Lung (tissue), 12 donors: ENCODE measurements around the gene BTF3L4. TPM values are rescaled to one million over a fixed set of nuclear protein-coding genes. Genes with fewer than 3 reads are reported as not detected.

Source experiments
- ATAC-seq: fragments of 200-7000 bp; cut with Tn5 transposase; one replicate; pipeline ENCODE4 v1.9.1; 2020; ENCODE audit warnings: moderate number of reproducible peaks; ENCODE audit not compliant: insufficient read depth, low FRiP score
- DNase-seq, 3 donors: peaks; one replicate each; pipeline ENCODE4 v3.0.0-alpha.2; 2013 to 2017
- H3K27ac ChIP-seq, 2 donors: one replicate each; pipeline ENCODE4 v1.5.1; 2013; ENCODE audit warnings: mild to moderate bottlenecking in 2 of 2, moderate library complexity in 2 of 2, control low read depth in 1 of 2, inconsistent platforms in 1 of 2, low read depth in 1 of 2, low read length in 1 of 2
- H3K27me3 ChIP-seq, 3 donors: one replicate each; pipeline ENCODE4 v1.5.1; 2013; ENCODE audit warnings: low read length in 2 of 3; ENCODE audit not compliant: control insufficient read depth in 3 of 3, insufficient read depth in 3 of 3
- H3K36me3 ChIP-seq, 4 donors: one replicate each; pipeline ENCODE4 v1.5.1; 2013; ENCODE audit warnings: low read length in 4 of 4, mild to moderate bottlenecking in 1 of 4, moderate library complexity in 1 of 4; ENCODE audit not compliant: control insufficient read depth in 4 of 4, insufficient read depth in 4 of 4
- H3K4me1 ChIP-seq, 5 donors: one replicate each; pipeline ENCODE4 v1.5.1; 2013; ENCODE audit warnings: low read length in 5 of 5, mild to moderate bottlenecking in 2 of 5, moderate library complexity in 1 of 5; ENCODE audit not compliant: control insufficient read depth in 5 of 5, insufficient read depth in 5 of 5
- H3K4me3 ChIP-seq: one replicate; pipeline ENCODE4 v1.5.1; 2013; ENCODE audit warnings: mild to moderate bottlenecking, control low read depth, moderate library complexity
- H3K9ac ChIP-seq, 2 donors: one replicate each; pipeline ENCODE4 v1.5.1; 2013; ENCODE audit warnings: low read length in 2 of 2, control low read depth in 1 of 2; ENCODE audit not compliant: insufficient read depth in 1 of 2
- H3K9me3 ChIP-seq, 4 donors: one replicate each; pipeline ENCODE4 v1.5.1; 2013; ENCODE audit warnings: low read length in 3 of 4, mild to moderate bottlenecking in 1 of 4, moderate library complexity in 1 of 4; ENCODE audit not compliant: control insufficient read depth in 4 of 4, insufficient read depth in 3 of 4
- CTCF ChIP-seq: IDR thresholded peaks from 2 replicates; pipeline ENCODE4 v1.5.1; 2012; ENCODE audit warnings: mild to moderate bottlenecking; ENCODE audit errors: control extremely low read depth, extremely low read depth
- WGBS, 2 donors: extraction: QIAGEN DNeasy Blood & Tissue Kit; methylation state at CpG; one replicate each; pipeline ENCODE4 v1.1.7; 2013; 5-methylcytosine and 5-hydroxymethylcytosine counted together
- polyA plus RNA-seq, 2 donors: library from polyadenylated mRNA; stranded (reverse); fragments of 200-250 nt; gene quantifications; one replicate each; pipeline ENCODE4 v1.2.1, GENCODE V29; 2013
- total RNA-seq, 2 donors: library from RNA; depleted of rRNA in 1 of 2; stranded (reverse); fragments of >200 nt in 1 of 2; gene quantifications; one replicate each; pipeline ENCODE4 v1.2.1, GENCODE V29; 2014 to 2021
- donor health status: control.
- donor health status: control.
- donor health status: Bipolar disorder and iron deficiency.
- donor health status: healthy.
- donor health status: DM: yes; HTN: yes; CAD: no.

Gene BTF3L4
- total and polyA plus RNA-seq, 4 donors, result 40.1 to 47.7 (median 41.1) TPM

GRCh38 chr1:52034050-52034384 lies 22.1 kb upstream of the BTF3L4 start:
- peaks cover 3 to 11% (median 4%) of the 10 kb centered on the region in 4 donors for H3K36me3 ChIP-seq
- H3K27me3 ChIP-seq, result no peaks in the 10 kb centered on the region
- no peak for TF ChIP-seq CTCF
- H3K27ac ChIP-seq, result peak overlapping the region in 1 of 2 donors; percentile 89
- no peaks in the 10 kb centered on the region for H3K9me3 ChIP-seq
- no peak for DNase-seq
- WGBS, 2 donors, result 98 to 99% methylated on average over 2 of the region's 2 CpGs
- no peak for ATAC-seq
- H3K4me3 ChIP-seq, result no peak overlapping the region
- H3K9ac ChIP-seq, result peak overlapping the region in 1 of 2 donors; percentile 94
- H3K4me1 ChIP-seq, result peaks cover 7 to 18% (median 8%) of the 10 kb centered on the region in 5 donors

DNA sequence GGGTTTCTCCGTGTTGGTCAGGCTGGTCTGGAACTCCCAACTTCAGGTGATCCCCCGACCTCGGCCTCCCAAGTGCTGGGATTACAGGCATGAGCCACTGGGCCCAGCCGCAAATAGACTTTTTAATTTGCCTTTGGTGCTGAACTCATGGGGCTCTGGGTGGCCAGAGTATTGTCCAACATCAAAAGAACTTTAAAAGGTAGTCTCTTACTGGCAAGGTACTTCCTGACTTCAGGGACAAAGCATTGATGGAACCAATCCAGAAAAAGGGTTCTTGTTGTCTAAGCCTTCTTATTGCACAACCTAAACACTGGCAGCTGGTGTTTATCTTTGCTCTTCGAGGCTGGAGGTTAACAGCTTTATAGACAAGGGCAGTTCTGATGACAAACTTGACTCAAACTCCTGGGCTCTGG lies 18.7 kb upstream of the BTF3L4 start:
- TF ChIP-seq CTCF, result no peak
- Histone ChIP-seq H3K27ac (no peak overlapping the region), H3K9me3 (no peaks in the 10 kb centered on the region), H3K4me3 (no peak overlapping the region), H3K36me3 (peaks cover 3 to 14% (median 8%) of the 10 kb centered on the region in 4 donors), H3K9ac (no peak overlapping the region), H3K4me1 (peaks cover 0 to 10% (median 4%) of the 10 kb centered on the region in 5 donors), H3K27me3 (no peaks in the 10 kb centered on the region)
- WGBS, 2 donors, result 74 to 82% methylated on average over 5 of the region's 5 CpGs
- ATAC-seq (no peak), DNase-seq (peak in 1 of 3 donors; percentile 24)

DNA sequence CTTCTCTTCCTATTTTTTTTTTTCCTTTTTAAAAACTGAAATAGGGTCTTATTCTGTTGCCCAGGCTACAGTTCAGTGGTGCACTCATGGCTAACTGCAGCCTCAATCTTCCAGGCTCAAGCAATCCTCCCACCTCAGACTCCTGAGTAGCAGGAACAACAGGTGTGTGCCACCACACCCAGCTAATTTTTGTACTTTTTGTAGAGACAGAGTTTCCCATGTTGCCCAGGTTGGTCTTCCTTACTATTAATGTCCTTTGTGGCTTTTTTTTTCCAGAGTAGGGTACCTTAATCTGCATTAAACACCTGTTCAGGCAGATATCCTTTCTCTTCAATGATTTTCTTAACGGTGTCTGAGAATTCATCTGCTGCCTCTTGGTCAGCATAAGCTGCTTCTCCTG lies 18.2 kb upstream of the BTF3L4 start:
- Histone ChIP-seq H3K27ac (no peak overlapping the region), H3K4me3 (no peak overlapping the region), H3K36me3 (peaks cover 3 to 14% (median 8%) of the 10 kb centered on the region in 4 donors), H3K9me3 (no peaks in the 10 kb centered on the region), H3K27me3 (no peaks in the 10 kb centered on the region), H3K9ac (no peak overlapping the region), H3K4me1 (peaks cover 0 to 5% (median 0%) of the 10 kb centered on the region in 5 donors)
- 98 to 100% methylated on average over 1 of the region's 1 CpG for WGBS, 2 donors
- TF ChIP-seq CTCF, result no peak
- no peak for ATAC-seq
- no peak for DNase-seq

- DNase-seq (no peak), ATAC-seq (no peak)
- Histone ChIP-seq H3K4me3 (no peak overlapping the region), H3K27ac (no peak overlapping the region), H3K9me3 (no peaks in the 10 kb centered on the region), H3K27me3 (no peaks in the 10 kb centered on the region), H3K9ac (no peak overlapping the region), H3K36me3 (peaks cover 0 to 14% (median 10%) of the 10 kb centered on the region in 4 donors), H3K4me1 (no peaks in the 10 kb centered on the region)
- 84 to 95% methylated on average over 4 of the region's 4 CpGs for WGBS, 2 donors
- TF ChIP-seq CTCF, result no peak
Measured at GRCh38 chr1:52041551-52042185, 14.4 kb upstream of the BTF3L4 start.
